GM19351 (cell line): Measurements from ENCODE around the gene GPX6.
"Not testable (repeated sequence)": the region's sequence is repeated elsewhere in the genome, so short reads cannot be mapped to it uniquely, and the experiment has no call there.

ENCODE experiments used
- ATAC-seq: cut with Tn5 transposase; IDR thresholded peaks from one replicate; pipeline ENCODE4 v1.9.1; 2021; ENCODE audit warnings: mild to moderate bottlenecking, moderate library complexity; ENCODE audit not compliant: unreplicated experiment

Gene GPX6

GRCh38 chr6:28525496-28526039 lies 10.0 kb upstream of the GPX6 start, which contains the start of gene GPX5:
GPX5 (plus strand) TSS chr6:28525881; CDS start chr6:28526014, 133 bp downstream.
- ATAC-seq = no peak

DNA sequence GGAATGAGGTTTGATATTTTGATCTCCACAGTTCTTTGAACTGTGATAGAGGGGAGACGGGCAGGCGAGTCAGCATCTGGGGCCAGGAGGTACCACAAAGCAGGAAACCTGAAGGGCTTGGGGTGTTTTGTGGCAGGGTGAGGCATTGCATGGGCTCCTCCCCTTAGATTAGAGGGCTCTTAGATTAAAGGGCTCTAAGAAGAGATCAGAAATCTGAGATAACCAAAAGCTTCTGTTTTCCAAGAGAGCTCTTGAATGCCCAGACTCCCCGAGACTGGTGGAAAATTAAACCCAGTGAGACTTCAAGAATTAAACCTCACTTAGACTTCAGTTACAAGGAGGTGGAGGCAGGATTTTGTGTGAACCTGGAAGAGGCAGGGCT lies 7.6 kb upstream of the GPX6 start:
- ATAC-seq = no peak

GRCh38 chr6:28522594-28523240 lies 7.1 kb upstream of the GPX6 start:
- ATAC-seq = no peak

DNA sequence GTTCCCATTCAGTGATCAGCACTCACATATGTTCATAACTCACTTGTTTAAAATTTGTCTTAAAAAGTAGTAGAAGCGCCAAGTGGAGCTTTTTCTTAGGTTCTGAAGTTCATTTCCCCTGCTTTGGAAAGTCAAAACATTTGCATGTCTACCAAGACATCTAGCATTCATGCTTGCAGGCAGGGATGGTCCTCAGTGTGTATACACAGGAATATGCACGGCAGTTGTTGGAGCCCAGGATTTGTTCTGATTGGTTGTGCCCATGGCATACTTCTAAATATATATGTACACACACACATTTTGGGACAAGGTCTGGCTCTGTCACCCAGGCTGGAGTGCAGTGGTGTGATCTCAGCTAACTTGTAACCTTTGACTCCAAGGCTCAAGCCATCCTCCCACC lies 2.4 kb upstream of the GPX6 start:
- ATAC-seq = no peak

DNA sequence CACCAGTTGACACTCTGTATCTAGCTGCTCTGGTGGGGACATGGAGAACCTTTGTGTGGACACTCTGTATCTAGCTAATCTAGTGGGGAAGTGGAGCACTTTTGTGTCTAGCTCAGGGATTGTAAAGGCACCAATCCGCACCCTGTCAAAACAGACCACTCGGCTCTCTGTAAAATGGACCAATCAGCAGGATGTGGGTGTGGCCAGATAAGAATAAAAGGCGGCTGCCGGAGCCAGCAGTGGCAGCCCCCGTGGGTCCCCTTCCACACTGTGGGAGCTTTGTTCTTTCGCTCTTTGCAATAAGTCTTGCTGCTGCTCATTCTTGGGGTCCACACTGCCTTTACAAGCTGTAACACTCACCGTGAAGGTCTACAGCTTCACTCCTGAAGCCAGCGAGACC lies 3.2 kb downstream of the GPX6 start:
- ATAC-seq = not testable (repeated sequence)

GRCh38 chr6:28511628-28512300 lies 3.8 kb downstream of the GPX6 start:
- ATAC-seq = no peak

DNA sequence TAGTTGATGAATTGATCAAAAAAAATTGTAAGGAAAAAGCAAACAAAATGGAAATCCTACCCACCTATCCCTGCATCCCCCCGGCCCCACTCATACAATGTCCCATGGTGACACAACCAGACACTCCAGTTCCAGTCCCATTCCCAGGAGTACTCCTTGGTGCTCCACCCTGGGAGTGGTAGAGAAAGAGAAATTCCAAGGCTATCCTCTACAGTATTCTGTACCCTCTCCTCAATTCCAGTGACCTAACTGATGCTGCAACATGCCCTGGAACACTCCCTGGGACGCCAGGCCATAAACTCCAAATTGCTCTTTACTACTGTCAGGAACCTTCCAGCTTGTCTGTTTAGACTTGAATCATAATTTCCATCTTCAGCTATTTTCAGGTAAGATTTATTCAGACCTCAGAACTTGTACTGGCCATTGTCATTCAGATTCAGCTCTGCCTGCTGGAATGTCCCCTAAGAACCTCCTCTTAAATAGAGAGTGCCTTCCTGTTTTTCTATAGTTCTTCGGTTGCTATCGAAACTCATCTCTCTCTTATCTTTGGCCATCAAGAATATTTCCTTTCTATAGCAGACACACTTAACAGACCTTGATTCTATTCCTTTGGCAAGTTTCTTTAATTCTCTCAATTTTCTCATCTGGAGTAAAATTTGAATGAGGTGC lies 8.7 kb downstream of the GPX6 start:
- ATAC-seq = no peak

DNA sequence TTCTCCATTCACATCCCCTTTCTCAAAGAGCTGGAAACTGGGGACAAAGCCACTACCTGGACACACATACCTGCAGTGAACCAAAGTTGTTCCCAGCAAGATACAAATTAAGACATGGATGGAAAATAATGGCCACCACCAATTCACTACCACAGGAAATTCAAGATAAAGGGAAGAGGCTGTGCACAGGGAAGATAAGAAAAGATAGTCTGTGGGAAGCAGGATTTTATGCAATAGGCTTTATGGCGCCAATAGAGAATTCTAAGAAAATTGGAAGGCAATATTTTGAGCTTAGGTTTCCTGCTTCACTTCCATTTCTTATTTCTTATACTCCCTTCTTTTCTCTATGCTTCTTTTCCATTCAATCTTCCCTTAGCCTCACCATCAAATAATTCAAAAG lies 9.9 kb downstream of the GPX6 start:
- no peak for ATAC-seq

DNA sequence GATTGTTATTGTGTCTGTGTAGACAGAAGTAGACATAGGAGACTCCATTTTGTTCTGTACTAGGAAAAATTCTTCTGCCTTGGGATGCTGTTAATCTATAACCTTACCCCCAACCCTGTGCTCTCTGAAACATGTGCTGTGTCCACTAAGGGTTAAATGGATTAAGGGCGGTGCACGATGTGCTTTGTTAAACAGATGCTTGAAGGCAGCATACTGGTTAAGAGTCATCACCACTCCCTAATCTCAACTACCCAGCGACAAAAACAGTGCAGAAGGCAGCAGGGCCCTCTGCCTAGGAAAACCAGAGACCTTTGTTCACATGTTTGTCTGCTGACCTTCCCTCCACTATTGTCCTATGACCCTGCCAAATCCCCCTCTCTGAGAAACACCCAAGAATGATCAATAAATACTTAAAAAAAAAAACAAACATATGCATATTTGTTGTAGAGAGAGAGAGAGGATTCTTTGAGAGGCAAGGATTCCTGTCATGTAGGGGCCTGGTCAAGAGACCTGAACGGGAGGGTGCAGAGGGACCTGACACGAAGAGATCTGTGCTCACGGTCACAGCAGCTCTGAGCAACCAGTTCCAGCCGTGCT lies 12.8 kb downstream of the GPX6 start:
- not testable (repeated sequence) for ATAC-seq

- ATAC-seq = not testable (repeated sequence)
Measured at GRCh38 chr6:28502136-28502535, 13.5 kb downstream of the GPX6 start.

DNA sequence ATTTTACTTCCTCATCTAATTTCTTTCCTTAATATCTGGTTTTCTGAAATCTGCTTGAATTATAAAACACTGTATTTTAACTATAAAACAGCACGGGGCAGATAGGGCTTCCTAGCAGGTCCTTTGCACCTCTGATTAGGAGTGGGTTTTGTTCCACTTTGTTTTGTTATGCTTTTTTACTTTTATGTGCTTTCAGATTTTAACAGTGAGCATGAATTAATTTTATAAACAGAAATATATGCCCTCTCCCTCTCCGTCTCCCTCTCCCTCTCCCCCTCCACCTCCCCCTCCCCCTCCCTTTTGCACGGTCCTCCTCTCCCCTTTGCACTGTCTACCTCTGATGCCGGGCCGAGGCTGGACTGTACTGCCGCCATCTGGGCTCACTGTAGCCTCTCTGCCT lies 14.3 kb downstream of the GPX6 start:
- no peak for ATAC-seq

DNA sequence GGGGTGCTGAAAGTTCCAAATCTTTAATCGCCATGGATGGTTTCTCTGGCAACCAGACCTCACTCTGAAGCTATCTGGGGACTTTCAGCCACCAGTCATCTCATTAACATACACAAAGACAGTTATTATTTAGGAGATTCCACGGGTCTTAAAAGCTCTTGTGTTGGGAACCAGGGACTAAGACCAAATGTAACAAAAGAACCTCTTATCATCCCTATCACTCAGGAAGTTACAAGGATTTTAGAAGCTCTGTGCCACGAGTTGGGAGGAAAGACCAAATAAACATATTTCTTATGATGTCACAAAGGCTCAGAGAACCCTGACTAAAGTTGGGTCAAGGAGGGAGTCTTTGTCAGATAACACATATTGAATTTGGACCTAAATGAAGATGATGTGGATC lies 17.7 kb downstream of the GPX6 start:
- no peak for ATAC-seq

GRCh38 chr6:28497306-28497705 lies 18.3 kb downstream of the GPX6 start:
- ATAC-seq = no peak

- no peak for ATAC-seq
Measured at GRCh38 chr6:28496099-28496779, 19.4 kb downstream of the GPX6 start.

- ATAC-seq = no peak
Measured at GRCh38 chr6:28491984-28492317, 23.6 kb downstream of the GPX6 start.

GRCh38 chr6:28490205-28490890 lies 25.2 kb downstream of the GPX6 start:
- peak; percentile 16 for ATAC-seq

DNA sequence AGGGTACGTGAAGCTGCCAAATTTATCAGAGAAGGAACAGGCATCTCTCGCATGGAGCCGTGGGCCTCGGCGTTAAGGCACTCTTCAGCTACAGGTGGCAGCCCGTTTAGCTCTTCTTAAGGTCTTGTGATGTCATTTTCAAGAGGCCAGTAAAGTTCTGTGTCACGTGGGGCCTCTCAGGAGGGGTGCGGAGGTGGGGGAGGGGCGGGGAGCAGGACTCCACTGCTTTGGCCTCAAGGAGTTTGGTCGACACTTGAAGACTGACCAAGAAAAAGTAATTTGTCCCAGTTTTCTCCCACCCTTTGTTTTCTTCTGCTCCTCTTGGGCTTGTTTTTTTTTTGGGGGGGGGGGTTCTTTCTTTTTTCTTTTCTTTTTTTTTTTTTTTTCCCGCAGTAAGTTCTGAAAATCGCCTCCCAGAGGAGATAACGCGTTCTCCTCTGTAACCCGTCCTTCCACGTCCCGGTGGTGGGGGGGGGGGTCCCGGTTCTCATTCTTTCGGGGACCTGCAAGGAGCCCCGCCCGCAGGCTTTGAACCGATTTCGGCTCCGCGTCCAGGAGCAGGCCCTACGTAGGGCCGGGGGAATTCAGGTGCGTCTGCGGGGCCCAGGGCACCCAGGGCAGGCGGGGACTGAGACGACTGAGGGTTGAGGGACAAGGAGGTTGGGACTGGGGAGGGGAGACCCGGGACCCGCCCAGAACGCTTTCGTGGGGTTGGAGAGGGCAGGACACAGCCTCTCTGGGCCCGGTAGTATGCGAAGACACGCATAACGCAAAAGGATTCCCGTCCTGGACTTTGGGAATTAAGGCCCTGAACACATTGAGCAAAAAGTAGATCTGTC lies 26.0 kb downstream of the GPX6 start:
- ATAC-seq = peak; percentile 79

DNA sequence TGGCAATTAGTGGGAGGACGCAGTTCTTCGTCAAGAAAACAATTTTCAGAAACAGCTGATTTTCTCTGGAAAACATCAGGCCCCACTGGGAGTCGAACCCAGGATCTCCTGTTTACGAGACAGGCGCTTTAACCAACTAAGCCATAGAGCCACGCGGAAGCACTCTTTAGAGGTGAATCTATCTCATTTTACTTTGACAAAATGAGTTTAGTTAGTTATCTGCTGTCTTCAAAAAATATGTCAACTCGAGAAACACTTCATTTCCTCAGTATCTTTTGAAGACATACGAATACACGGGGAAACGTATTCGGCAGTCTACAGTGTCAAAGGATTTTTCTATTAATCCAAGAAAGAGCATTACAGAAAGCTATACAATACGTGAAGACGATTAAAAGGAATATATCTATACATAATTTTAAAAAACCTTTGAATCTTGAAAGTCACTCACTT lies 26.7 kb downstream of the GPX6 start:
- no peak for ATAC-seq

GRCh38 chr6:28486988-28487742 lies 28.4 kb downstream of the GPX6 start:
- ATAC-seq = no peak
